ENCODE results near the gene EEIG1.

DNA sequence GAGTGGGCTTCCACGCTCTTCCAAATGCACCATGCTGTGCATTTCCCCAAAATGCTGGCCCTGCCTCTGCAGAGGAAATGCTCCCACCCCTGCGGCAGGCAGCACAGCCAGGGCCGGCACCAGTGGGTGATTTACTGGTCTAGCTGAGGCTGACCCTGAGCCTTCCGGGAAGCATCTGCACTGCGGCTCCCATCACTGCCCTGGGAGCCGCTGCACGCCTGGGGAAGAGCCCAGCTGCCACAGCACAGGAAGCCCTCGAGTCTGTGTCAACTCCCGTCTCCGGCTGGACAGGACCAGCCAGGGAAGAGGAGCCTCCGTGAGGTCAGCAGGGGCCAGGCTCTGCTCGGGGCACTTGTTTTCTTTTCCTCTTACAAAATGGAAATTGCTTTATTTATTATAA lies 25.1 kb upstream of the EEIG1 start:
- TF ChIP-seq YY1 (IDR thresholded peaks at IDR 0.05; ENCODE audit: insufficient read depth, insufficient read length) (no peak), SUZ12 (IDR thresholded peaks at IDR 0.05; ENCODE audit: extremely low read depth, insufficient read depth, insufficient read length) (no peak)

All from NT2/D1 (cell line).